ENCODE data around the gene SPEN. TPM values are rescaled to one million over a fixed set of nuclear protein-coding genes. Genes with fewer than 3 reads are reported as not detected.

SPEN gene
- total and polyA plus RNA-seq, 10 of the 15 experiments (the other 5 are each of a cell fraction or from before 2014, with no cell fraction given): 5.2 to 58.7 (median 20.1) TPM

GRCh38 chr1:15874471-15874870, 27.0 kb downstream of the SPEN start:
- no peaks in the 10 kb centered on the region for H3K27me3 ChIP-seq (replicated peaks in 1 of 2; ENCODE audit: control insufficient read depth in 2 of 2, insufficient read depth in 2 of 2, low read length in 1 of 2)
- TF ChIP-seq HSF1 (IDR thresholded peaks at IDR 0.05; ENCODE audit: low read depth, low read length): no peak
- no peak for TF ChIP-seq SPI1 (IDR thresholded peaks at IDR 0.05; ENCODE audit: borderline replicate concordance, insufficient read depth, low read depth, low read length)
- no peak for TF ChIP-seq POLR2AphosphoS5 (IDR thresholded peaks at IDR 0.05; ENCODE audit: low read length)
- TF ChIP-seq MEF2A (IDR thresholded peaks at IDR 0.05; ENCODE audit: insufficient read depth, low read depth, low read length): no peak
- no peak for TF ChIP-seq YBX1 (IDR thresholded peaks at IDR 0.05)
- no peak for TF ChIP-seq TCF12 (IDR thresholded peaks at IDR 0.05; ENCODE audit: low read depth, low read length)
- no peak for TF ChIP-seq FOXM1 (IDR thresholded peaks at IDR 0.05; ENCODE audit: low read depth, low read length)
- no peak for TF ChIP-seq NFYA (IDR thresholded peaks at IDR 0.05; ENCODE audit: borderline replicate concordance, low read depth, low read length)
- TF ChIP-seq EED (IDR thresholded peaks at IDR 0.05; ENCODE audit: low read depth): no peak
- TF ChIP-seq MEF2B (IDR thresholded peaks at IDR 0.05; ENCODE audit: partially characterized antibody, poor library complexity, severe bottlenecking): no peak
- no peak for TF ChIP-seq NKRF (conservative IDR thresholded peaks at IDR 0.05)
- TF ChIP-seq CUX1 (IDR thresholded peaks at IDR 0.05; ENCODE audit: insufficient replicate concordance, low read depth, low read length): no peak
- TF ChIP-seq SP1 (IDR thresholded peaks at IDR 0.05; ENCODE audit: low read depth, low read length): no peak
- TF ChIP-seq SMARCA5 (IDR thresholded peaks at IDR 0.05): no peak
- TF ChIP-seq MTA3 (IDR thresholded peaks at IDR 0.05; ENCODE audit: borderline replicate concordance, low read length): no peak
- TF ChIP-seq TARDBP (IDR thresholded peaks at IDR 0.05; ENCODE audit: borderline replicate concordance): no peak
- TF ChIP-seq STAT3 (IDR thresholded peaks at IDR 0.05; ENCODE audit: low read depth, low read length): no peak
- SMC1A ChIA-PET (ENCODE audit: uncharacterized antibody, unreplicated experiment): interaction anchor here (1.0 to 3.0 kb wide), 5 partner anchors 12 to 101 kb away, joined by 3 to 8 read pairs (median 3); no protein-coding TSS in a partner anchor
- ATAC-seq (no peak), DNase-seq (ENCODE audit: low read depth, low spot score) (no peak), FAIRE-seq (no peak)
- peaks cover 2 to 12% of the 10 kb centered on the region in 2 experiments; a peak in 2 of 4 replicates for H3K36me3 ChIP-seq (ENCODE audit: control insufficient read depth in 2 of 2, insufficient read depth in 2 of 2, low read length in 1 of 2)
- no peaks in the 10 kb centered on the region for H3K4me1 ChIP-seq (ENCODE audit: control insufficient read depth, insufficient read depth, low read length)
- no TSS peak for BruUV-seq (replicated peaks)
- 3% methylated on average over 1 of the region's 1 CpG for WGBS (ENCODE audit: insufficient coverage, insufficient replicate concordance, low lambda C conversion rate, missing lambda C conversion rate)
- no peaks in the 10 kb centered on the region for H3K9me3 ChIP-seq (replicated peaks; ENCODE audit: control insufficient read depth, insufficient read depth, low read length)
- no peak overlapping the region for H3K4me3 ChIP-seq
- in situ Hi-C loops (cut with MboI): no loop called here
- RAD21 ChIA-PET (ENCODE audit: unreplicated experiment): no interaction called here
- CTCF ChIA-PET: interaction anchor here (1.3 to 1.5 kb wide), 3 partner anchors 10 to 12 kb away, joined by 3 to 5 read pairs (median 4); no protein-coding TSS in a partner anchor
- POLR2A ChIA-PET: no interaction called here
- H3K27ac ChIP-seq (ENCODE audit: control insufficient read depth, insufficient read depth): no peak overlapping the region
- H4K20me1 ChIP-seq (ENCODE audit: control insufficient read depth, insufficient read depth): 0 out of 2 replicates have a peak, but pooled peaks cover 8% of the 10 kb centered on the region
- H2AFZ ChIP-seq (ENCODE audit: control insufficient read depth, low read depth, low read length): no peak overlapping the region
- peaks cover 80% of the 10 kb centered on the region for H3K79me2 ChIP-seq (ENCODE audit: control insufficient read depth, insufficient read depth, low read length)
- H3K9ac ChIP-seq (ENCODE audit: control insufficient read depth, insufficient read depth, low read length): no peak overlapping the region
- no peak overlapping the region for H3K4me2 ChIP-seq (ENCODE audit: control insufficient read depth, insufficient read depth)
- intact Hi-C loops (cut with micrococcal nuclease; ENCODE audit: unreplicated experiment): no loop called here
